D341Med (cell line): ENCODE results near the gene NUP107.
A peak's percentile ranks its signal among the peaks of the same experiment; 100 is the strongest.
"Not testable (repeated sequence)": the region's sequence is repeated elsewhere in the genome, so short reads cannot be mapped to it uniquely, and the experiment has no call there.

Experiments
- DNase-seq: peaks from one replicate; pipeline ENCODE4 v3.0.0; 2012; ENCODE audit warnings: low spot score

The NUP107 gene

GRCh38 chr12:68686595-68687521 is at the start of gene NUP107:
NUP107 (plus strand) TSS chr12:68686978; CDS start chr12:68687066, 88 bp downstream.
- DNase-seq = peak; percentile 97

- DNase-seq = not testable (repeated sequence)
Measured at GRCh38 chr12:68637439-68637838, 49.3 kb upstream of the NUP107 start.

GRCh38 chr12:68638171-68638570 is 48.6 kb upstream of the NUP107 start:
- DNase-seq = no peak

GRCh38 chr12:68638721-68639395 is 47.9 kb upstream of the NUP107 start:
- no peak for DNase-seq

GRCh38 chr12:68639396-68639767 is 47.4 kb upstream of the NUP107 start:
- no peak for DNase-seq

GRCh38 chr12:68641138-68641537 is 45.6 kb upstream of the NUP107 start:
- no peak for DNase-seq

- no peak for DNase-seq
Measured at GRCh38 chr12:68646484-68646883, 40.3 kb upstream of the NUP107 start.

GRCh38 chr12:68647507-68647906 is 39.3 kb upstream of the NUP107 start:
- no peak for DNase-seq

GRCh38 chr12:68648179-68648578 is 38.6 kb upstream of the NUP107 start:
- no peak for DNase-seq

GRCh38 chr12:68665016-68665569 is 21.7 kb upstream of the NUP107 start:
- no peak for DNase-seq

GRCh38 chr12:68667291-68667690 is 19.5 kb upstream of the NUP107 start:
- no peak for DNase-seq

- DNase-seq = no peak
Measured at GRCh38 chr12:68667896-68668295, 18.9 kb upstream of the NUP107 start.

- DNase-seq = no peak
Measured at GRCh38 chr12:68671179-68671578, 15.6 kb upstream of the NUP107 start.

GRCh38 chr12:68673788-68674187 is 13.0 kb upstream of the NUP107 start:
- no peak for DNase-seq

GRCh38 chr12:68674376-68674775 is 12.4 kb upstream of the NUP107 start:
- no peak for DNase-seq

- no peak for DNase-seq
Measured at GRCh38 chr12:68675101-68675842, 11.5 kb upstream of the NUP107 start.

- not testable (repeated sequence) for DNase-seq
Measured at GRCh38 chr12:68676854-68677253, 9.9 kb upstream of the NUP107 start.

- DNase-seq = no peak
Measured at GRCh38 chr12:68686262-68686594, 550 bp upstream of the NUP107 start.

GRCh38 chr12:68695454-68695853 is 8.7 kb downstream of the NUP107 start:
- no peak for DNase-seq

GRCh38 chr12:68699486-68699885 is 12.7 kb downstream of the NUP107 start:
- DNase-seq = no peak

GRCh38 chr12:68727776-68728175 is 41.0 kb downstream of the NUP107 start:
- no peak for DNase-seq

GRCh38 chr12:68733661-68734071 is 46.9 kb downstream of the NUP107 start:
- DNase-seq = no peak
